Measurements from ENCODE around the gene CCDC91. TPM values are rescaled to one million over a fixed set of nuclear protein-coding genes. Genes with fewer than 3 reads are reported as not detected.
A peak's percentile ranks its signal among the peaks of the same experiment; 100 is the strongest.
"Not testable (repeated sequence)": the region's sequence is repeated elsewhere in the genome, so short reads cannot be mapped to it uniquely, and the experiment has no call there.

CCDC91 gene
- total RNA-seq, 1 donor from 2014 or later: 47.0 TPM

GRCh38 chr12:28390761-28391385 is 200.6 kb downstream of the CCDC91 start:
- ATAC-seq: peak; percentile 16
- intact Hi-C loops (cut with DNase I): no loop called here

GRCh38 chr12:28409892-28410291 is 219.6 kb downstream of the CCDC91 start:
- ATAC-seq (no peak), DNase-seq (ENCODE audit: missing footprints) (no peak)
- intact Hi-C loops (cut with DNase I): no loop called here

More at GRCh38 chr12:28390761-28391385, 200.6 kb downstream of the CCDC91 start:
- DNase-seq (ENCODE audit: missing footprints): no peak

GRCh38 chr12:28413460-28414109 is 223.3 kb downstream of the CCDC91 start:
- no peak for ATAC-seq
- no peak for DNase-seq (ENCODE audit: missing footprints)
- intact Hi-C loops (cut with DNase I): no loop called here

- no peak for DNase-seq (ENCODE audit: missing footprints)
- ATAC-seq: no peak
- intact Hi-C loops (cut with DNase I): no loop called here
Measured at GRCh38 chr12:28415755-28416154, 225.5 kb downstream of the CCDC91 start.

- DNase-seq (ENCODE audit: missing footprints) (no peak), ATAC-seq (no peak)
- intact Hi-C loops (cut with DNase I): no loop called here
Measured at GRCh38 chr12:28421374-28421773, 231.1 kb downstream of the CCDC91 start.

GRCh38 chr12:28424965-28425364 is 234.7 kb downstream of the CCDC91 start:
- DNase-seq (ENCODE audit: missing footprints) (no peak), ATAC-seq (no peak)
- intact Hi-C loops (cut with DNase I): no loop called here

- no peak for DNase-seq (ENCODE audit: missing footprints)
- intact Hi-C loops (cut with DNase I): no loop called here
- no peak for ATAC-seq
Measured at GRCh38 chr12:28425526-28425925, 235.3 kb downstream of the CCDC91 start.

GRCh38 chr12:28427046-28427445 is 236.8 kb downstream of the CCDC91 start:
- intact Hi-C loops (cut with DNase I): no loop called here
- ATAC-seq: no peak
- DNase-seq (ENCODE audit: missing footprints): no peak

GRCh38 chr12:28440081-28440608 is 249.9 kb downstream of the CCDC91 start:
- intact Hi-C loops (cut with DNase I): no loop called here
- DNase-seq (ENCODE audit: missing footprints) (no peak), ATAC-seq (no peak)

GRCh38 chr12:28442101-28442500 is 251.8 kb downstream of the CCDC91 start:
- intact Hi-C loops (cut with DNase I): no loop called here
- ATAC-seq (no peak), DNase-seq (ENCODE audit: missing footprints) (no peak)

GRCh38 chr12:28443337-28443736 is 253.1 kb downstream of the CCDC91 start:
- ATAC-seq (no peak), DNase-seq (ENCODE audit: missing footprints) (no peak)
- intact Hi-C loops (cut with DNase I): no loop called here

- ATAC-seq (no peak), DNase-seq (ENCODE audit: missing footprints) (no peak)
- intact Hi-C loops (cut with DNase I): no loop called here
Measured at GRCh38 chr12:28446031-28446430, 255.8 kb downstream of the CCDC91 start.

GRCh38 chr12:28453686-28454085 is 263.4 kb downstream of the CCDC91 start:
- no peak for DNase-seq (ENCODE audit: missing footprints)
- intact Hi-C loops (cut with DNase I): no loop called here
- ATAC-seq: no peak

GRCh38 chr12:28456934-28457710 is 266.9 kb downstream of the CCDC91 start:
- ATAC-seq: no peak
- intact Hi-C loops (cut with DNase I): no loop called here

GRCh38 chr12:28457785-28458184 is 267.5 kb downstream of the CCDC91 start:
- DNase-seq (ENCODE audit: missing footprints): no peak
- no peak for ATAC-seq
- intact Hi-C loops (cut with DNase I): no loop called here

More at GRCh38 chr12:28456934-28457710, 266.9 kb downstream of the CCDC91 start:
- no peak for DNase-seq (ENCODE audit: missing footprints)

GRCh38 chr12:28459481-28459880 is 269.2 kb downstream of the CCDC91 start:
- intact Hi-C loops (cut with DNase I): no loop called here
- no peak for DNase-seq (ENCODE audit: missing footprints)

GRCh38 chr12:28460420-28461130 is 270.3 kb downstream of the CCDC91 start:
- ATAC-seq (no peak), DNase-seq (ENCODE audit: missing footprints) (no peak)
- intact Hi-C loops (cut with DNase I): no loop called here

More at GRCh38 chr12:28459481-28459880, 269.2 kb downstream of the CCDC91 start:
- ATAC-seq: no peak

- DNase-seq (ENCODE audit: missing footprints): no peak
- no peak for ATAC-seq
- intact Hi-C loops (cut with DNase I): no loop called here
Measured at GRCh38 chr12:28463396-28463795, 273.1 kb downstream of the CCDC91 start.

- DNase-seq (ENCODE audit: missing footprints); ATAC-seq; intact Hi-C loops (cut with DNase I): not testable (repeated sequence)
Measured at GRCh38 chr12:28471762-28472161, 281.5 kb downstream of the CCDC91 start.

All from Right ventricle myocardium inferior (tissue), 1 donor.